HG02884 (cell line): ENCODE measurements around the gene RPS6KL1.

ENCODE experiments used
- ATAC-seq: cut with Tn5 transposase; IDR thresholded peaks from one replicate; pipeline ENCODE4 v1.9.1; 2021; ENCODE audit warnings: mild to moderate bottlenecking, moderate library complexity; ENCODE audit not compliant: unreplicated experiment

RPS6KL1 gene

GRCh38 chr14:74891870-74892269 lies 31.2 kb downstream of the RPS6KL1 start:
- no peak for ATAC-seq

- no peak for ATAC-seq
These were observed 32.8 kb downstream of the RPS6KL1 start for GRCh38 chr14:74890262-74890661.

GRCh38 chr14:74888164-74889158 lies 34.6 kb downstream of the RPS6KL1 start:
- no peak for ATAC-seq

- ATAC-seq: no peak
These were observed 37.1 kb downstream of the RPS6KL1 start for GRCh38 chr14:74886001-74886400.

- peak; percentile 35 for ATAC-seq
These were observed 40.7 kb downstream of the RPS6KL1 start for GRCh38 chr14:74882103-74882920.

GRCh38 chr14:74881431-74882102 lies 41.5 kb downstream of the RPS6KL1 start, which contains the start of gene DLST:
TSS of gene DLST (plus strand) at chr14:74881916. CDS start at chr14:74881954, 38 bp downstream.
- ATAC-seq: peak; percentile 83

- ATAC-seq: no peak
These were observed 43.5 kb downstream of the RPS6KL1 start for GRCh38 chr14:74879427-74880182.

- no peak for ATAC-seq
These were observed 46.8 kb downstream of the RPS6KL1 start, which contains the start of gene PROX2 for GRCh38 chr14:74875941-74876913. TSS of gene PROX2 (minus strand) at chr14:74876145. CDS start at chr14:74863834, 12,311 bp downstream.

- ATAC-seq: no peak
These were observed 47.9 kb downstream of the RPS6KL1 start for GRCh38 chr14:74875204-74875603.

GRCh38 chr14:74871819-74872218 lies 51.2 kb downstream of the RPS6KL1 start:
- ATAC-seq: no peak

GRCh38 chr14:74868739-74869138 lies 54.3 kb downstream of the RPS6KL1 start:
- no peak for ATAC-seq

GRCh38 chr14:74867673-74868072 lies 55.4 kb downstream of the RPS6KL1 start:
- no peak for ATAC-seq

GRCh38 chr14:74866708-74867389 lies 56.2 kb downstream of the RPS6KL1 start:
- ATAC-seq: no peak

- no peak for ATAC-seq
These were observed 57.9 kb downstream of the RPS6KL1 start for GRCh38 chr14:74865156-74865555.

- ATAC-seq: no peak
These were observed 58.9 kb downstream of the RPS6KL1 start for GRCh38 chr14:74864198-74864597.

- ATAC-seq: no peak
These were observed 59.8 kb downstream of the RPS6KL1 start for GRCh38 chr14:74863274-74863673.

GRCh38 chr14:74861734-74862090 lies 61.3 kb downstream of the RPS6KL1 start:
- no peak for ATAC-seq
